HG03439 (cell line): ENCODE measurements around the gene CREBBP.

Source experiments
- ATAC-seq: cut with Tn5 transposase; IDR thresholded peaks from one replicate; pipeline ENCODE4 v1.9.1; 2021; ENCODE audit warnings: mild to moderate bottlenecking, moderate library complexity; ENCODE audit not compliant: unreplicated experiment

Gene CREBBP

GRCh38 chr16:3744018-3744417 lies 136.5 kb downstream of the CREBBP start:
- ATAC-seq = no peak

GRCh38 chr16:3740934-3741333 lies 139.6 kb downstream of the CREBBP start:
- ATAC-seq = no peak

- ATAC-seq = no peak
These were observed 140.3 kb downstream of the CREBBP start for GRCh38 chr16:3740186-3740585.

GRCh38 chr16:3739636-3740035 lies 140.9 kb downstream of the CREBBP start:
- no peak for ATAC-seq

- no peak for ATAC-seq
These were observed 142.0 kb downstream of the CREBBP start for GRCh38 chr16:3738541-3738940.

- no peak for ATAC-seq
These were observed 142.4 kb downstream of the CREBBP start for GRCh38 chr16:3738128-3738527.

- ATAC-seq = no peak
These were observed 143.3 kb downstream of the CREBBP start for GRCh38 chr16:3737181-3737580.

GRCh38 chr16:3736116-3736515 lies 144.4 kb downstream of the CREBBP start:
- ATAC-seq = no peak

- ATAC-seq = no peak
These were observed 145.0 kb downstream of the CREBBP start for GRCh38 chr16:3735541-3735940.

GRCh38 chr16:3734758-3735221 lies 145.7 kb downstream of the CREBBP start:
- no peak for ATAC-seq

GRCh38 chr16:3734084-3734757 lies 146.3 kb downstream of the CREBBP start:
- ATAC-seq = no peak

- ATAC-seq = no peak
These were observed 148.3 kb downstream of the CREBBP start for GRCh38 chr16:3732171-3732570.

GRCh38 chr16:3731126-3731935 lies 149.2 kb downstream of the CREBBP start:
- ATAC-seq = no peak

GRCh38 chr16:3730161-3731125 lies 150.1 kb downstream of the CREBBP start:
- ATAC-seq = no peak

- no peak for ATAC-seq
These were observed 151.1 kb downstream of the CREBBP start for GRCh38 chr16:3729161-3730112.

- no peak for ATAC-seq
These were observed 151.9 kb downstream of the CREBBP start for GRCh38 chr16:3728424-3729160.

- ATAC-seq = no peak
These were observed 152.6 kb downstream of the CREBBP start for GRCh38 chr16:3727806-3728381.

GRCh38 chr16:3726021-3726687 lies 154.4 kb downstream of the CREBBP start:
- ATAC-seq = no peak
